AG04449 (cell line): ENCODE measurements around the gene PCBP4.
A peak's percentile ranks its signal among the peaks of the same experiment; 100 is the strongest.

ENCODE experiments used
- CTCF ChIA-PET: fragments of 350-600 bp; formaldehyde crosslinking; extraction: SDS; loops from one replicate; lab custom pipeline; 2021; ENCODE audit warnings: antibody characterized with exemption; lab: Yijun Ruan, JAX
- POLR2A ChIA-PET: fragments of 400-600, 350-600 bp; formaldehyde crosslinking; extraction: SDS; loops from one replicate; lab custom pipeline; 2020; ENCODE audit warnings: antibody characterized with exemption, inconsistent platforms; lab: Yijun Ruan, JAX
- DNase-seq: peaks from one replicate; pipeline ENCODE4 v3.0.0-alpha.2; 2010; ENCODE audit warnings: low read depth, low spot score
- H3K4me3 ChIP-seq: 2 replicates; pipeline ENCODE4 v1.5.1; 2011; ENCODE audit warnings: low read depth, mild to moderate bottlenecking, control low read depth, low read length
- CTCF ChIP-seq: IDR thresholded peaks from one replicate; pipeline ENCODE4 v1.5.1; 2011; ENCODE audit warnings: mild to moderate bottlenecking, moderate library complexity, low read length, control low read depth, inconsistent platforms; ENCODE audit not compliant: insufficient read depth; ENCODE audit errors: missing control alignments

The PCBP4 gene

GRCh38 chr3:51968170-51968775 is 1.0 kb upstream of the PCBP4 start:
- no peak for DNase-seq
- peak overlapping the region; percentile 64 for H3K4me3 ChIP-seq
- no peak for TF ChIP-seq CTCF
- POLR2A ChIA-PET = interaction anchor here (2.9 kb wide), 1 partner anchor 27 kb away, joined by 10 read pairs; the partner anchor contains the start of genes PARP3 and RRP9
- CTCF ChIA-PET = interaction anchor here (1.2 to 4.5 kb wide), 6 partner anchors 8 to 30 kb away, joined by 3 to 32 read pairs (median 6); partner anchors contain the start of genes PARP3 and RRP9

- DNase-seq = no peak
- peak overlapping the region; percentile 80 for H3K4me3 ChIP-seq
- no peak for TF ChIP-seq CTCF
- ChIA-PET POLR2A (interaction anchor here (0.5 to 2.9 kb wide), 3 partner anchors 25 to 573 kb away, joined by 3 to 10 read pairs (median 4); partner anchors contain the start of genes PARP3, RPL29 and RRP9), CTCF (interaction anchor here (1.3 to 4.5 kb wide), 3 partner anchors 18 to 25 kb away, joined by 3 to 32 read pairs (median 6); partner anchors contain the start of genes PARP3 and RRP9)
These were observed 301 bp downstream of the PCBP4 start for GRCh38 chr3:51966922-51967383.

GRCh38 chr3:51966486-51966885 is 768 bp downstream of the PCBP4 start:
- CTCF ChIA-PET = interaction anchor here (1.3 to 1.6 kb wide), 3 partner anchors 18 to 25 kb away, joined by 3 to 6 read pairs (median 4); partner anchors contain the start of gene RRP9
- H3K4me3 ChIP-seq = peak overlapping the region; percentile 80
- no peak for TF ChIP-seq CTCF
- no peak for DNase-seq
- POLR2A ChIA-PET = interaction anchor here (2.9 kb wide), 1 partner anchor 25 kb away, joined by 10 read pairs; the partner anchor contains the start of genes PARP3 and RRP9

- ChIA-PET POLR2A (interaction anchor here (0.7 to 2.9 kb wide), 3 partner anchors 8 to 30 kb away, joined by 3 to 10 read pairs (median 5); partner anchors contain the start of genes ABHD14B, PARP3, RPL29 and RRP9), CTCF (interaction anchor here (1.0 to 7.3 kb wide), 8 partner anchors 7 to 166 kb away, joined by 3 to 67 read pairs (median 5); partner anchors contain the start of genes ABHD14A, ABHD14B, GPR62 and RRP9)
- peak overlapping the region; percentile 80 for H3K4me3 ChIP-seq
- TF ChIP-seq CTCF = no peak
- DNase-seq = no peak
These were observed 1.2 kb downstream of the PCBP4 start for GRCh38 chr3:51966016-51966415.

GRCh38 chr3:51964521-51964920 is 2.7 kb downstream of the PCBP4 start:
- POLR2A ChIA-PET = interaction anchor here (1.7 kb wide), 1 partner anchor 9 kb away, joined by 5 read pairs; the partner anchor contains the start of gene ABHD14B
- CTCF ChIA-PET = interaction anchor here (0.5 to 7.3 kb wide), 5 partner anchors 9 to 1410 kb away, joined by 3 to 67 read pairs (median 11); partner anchors contain the start of genes ABHD14A, ABHD14B, GPR62 and PARP3
- H3K4me3 ChIP-seq = no peak overlapping the region
- DNase-seq = no peak
- TF ChIP-seq CTCF = no peak

GRCh38 chr3:51963951-51964451 is 3.3 kb downstream of the PCBP4 start:
- ChIA-PET CTCF (interaction anchor here (1.0 to 7.3 kb wide), 4 partner anchors 9 to 159 kb away, joined by 4 to 67 read pairs (median 11); partner anchors contain the start of genes ABHD14A, ABHD14B, GPR62 and PARP3), POLR2A (no interaction called here)
- H3K4me3 ChIP-seq = no peak overlapping the region
- DNase-seq = no peak
- no peak for TF ChIP-seq CTCF
